Activated B cell treated with CpG ODN at 0.5 μM for 24 hours (primary cell): ENCODE results near the gene C3AR1. TPM values are rescaled to one million over a fixed set of nuclear protein-coding genes. Genes with fewer than 3 reads are reported as not detected.
"Not testable (repeated sequence)": the region's sequence is repeated elsewhere in the genome, so short reads cannot be mapped to it uniquely, and the experiment has no call there.

ENCODE experiments used
- ATAC-seq: fragments of 200-7000 bp; cut with Tn5 transposase; one replicate; pipeline ENCODE4 v1.10.0; 2021; ENCODE audit warnings: low read depth, mild to moderate bottlenecking, moderate library complexity
- CTCF ChIA-PET: fragments of 350-600 bp; sonication (Branson Sonifier 250); formaldehyde crosslinking; loops from one replicate; lab custom pipeline; 2021; ENCODE audit warnings: antibody characterized with exemption; lab: Charles Lee
- POLR2A ChIA-PET: fragments of 350-600 bp; sonication (Branson Sonifier 250); formaldehyde crosslinking; loops from one replicate; lab custom pipeline; 2021; ENCODE audit warnings: antibody characterized with exemption; lab: Charles Lee
- DNase-seq: peaks from one replicate; pipeline ENCODE4 v3.0.0; 2022
- H3K27ac Mint-ChIP-seq: one replicate; pipeline ENCODE4 v1.8.0; 2020; ENCODE audit warnings: mixed read lengths
- H3K27me3 Mint-ChIP-seq: one replicate; pipeline ENCODE4 v1.8.0; 2021; ENCODE audit warnings: mixed read lengths
- H3K36me3 Mint-ChIP-seq: one replicate; pipeline ENCODE4 v1.8.0; 2021; ENCODE audit warnings: low read depth, mixed read lengths
- H3K4me1 Mint-ChIP-seq: one replicate; pipeline ENCODE4 v1.8.0; 2021; ENCODE audit warnings: mixed read lengths
- H3K4me3 Mint-ChIP-seq: one replicate; pipeline ENCODE4 v1.8.0; 2020; ENCODE audit warnings: mild to moderate bottlenecking, mixed read lengths
- H3K9me3 Mint-ChIP-seq: one replicate; pipeline ENCODE4 v1.8.0; 2020; ENCODE audit warnings: mixed read lengths
- intact Hi-C: fragments of 100-400 bp; cut with micrococcal nuclease; formaldehyde crosslinking; loops from one replicate; pipeline ENCODE4 v1.15.1; 2024
- total RNA-seq: library from RNA; stranded (reverse); gene quantifications from 2 replicates; pipeline ENCODE4 v1.2.3, GENCODE V29; 2022
- TF ChIP-seq, protein P1 (sequence below): fragments of 200-600 bp; IDR thresholded peaks from one replicate; pipeline ENCODE4 v1.8.0; 2022; ENCODE audit warnings: antibody characterized with exemption, mild to moderate bottlenecking

Gene C3AR1
- total RNA-seq, 1 donor from 2014 or later = 0.11 TPM

DNA sequence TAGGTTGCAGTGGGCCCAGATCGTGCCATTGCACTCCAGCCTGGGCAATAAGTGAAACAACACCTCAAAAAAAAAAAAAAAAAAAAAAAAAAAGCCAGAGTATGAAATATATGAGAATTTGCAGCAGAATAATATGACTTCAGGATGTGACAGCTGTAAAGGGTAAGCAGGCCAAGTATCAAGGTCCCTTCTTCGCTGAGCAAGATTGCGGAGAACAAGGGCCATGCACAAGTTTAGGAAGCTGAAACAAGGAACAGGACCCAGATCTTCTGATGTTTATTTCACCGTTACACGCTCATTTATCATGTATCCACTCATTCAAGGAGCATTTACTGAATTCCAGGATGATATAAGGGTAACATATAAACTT, 34.3 kb downstream of the C3AR1 start:
- H3K36me3 Mint-ChIP-seq = peaks cover 3% of the 10 kb centered on the region
- peak overlapping the region; percentile 74 for H3K27ac Mint-ChIP-seq
- H3K9me3 Mint-ChIP-seq = no peaks in the 10 kb centered on the region
- H3K4me3 Mint-ChIP-seq = peak overlapping the region; percentile 86
- TF ChIP-seq, protein P1, sequence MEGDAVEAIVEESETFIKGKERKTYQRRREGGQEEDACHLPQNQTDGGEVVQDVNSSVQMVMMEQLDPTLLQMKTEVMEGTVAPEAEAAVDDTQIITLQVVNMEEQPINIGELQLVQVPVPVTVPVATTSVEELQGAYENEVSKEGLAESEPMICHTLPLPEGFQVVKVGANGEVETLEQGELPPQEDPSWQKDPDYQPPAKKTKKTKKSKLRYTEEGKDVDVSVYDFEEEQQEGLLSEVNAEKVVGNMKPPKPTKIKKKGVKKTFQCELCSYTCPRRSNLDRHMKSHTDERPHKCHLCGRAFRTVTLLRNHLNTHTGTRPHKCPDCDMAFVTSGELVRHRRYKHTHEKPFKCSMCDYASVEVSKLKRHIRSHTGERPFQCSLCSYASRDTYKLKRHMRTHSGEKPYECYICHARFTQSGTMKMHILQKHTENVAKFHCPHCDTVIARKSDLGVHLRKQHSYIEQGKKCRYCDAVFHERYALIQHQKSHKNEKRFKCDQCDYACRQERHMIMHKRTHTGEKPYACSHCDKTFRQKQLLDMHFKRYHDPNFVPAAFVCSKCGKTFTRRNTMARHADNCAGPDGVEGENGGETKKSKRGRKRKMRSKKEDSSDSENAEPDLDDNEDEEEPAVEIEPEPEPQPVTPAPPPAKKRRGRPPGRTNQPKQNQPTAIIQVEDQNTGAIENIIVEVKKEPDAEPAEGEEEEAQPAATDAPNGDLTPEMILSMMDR = no peak
- H3K27me3 Mint-ChIP-seq = no peaks in the 10 kb centered on the region
- intact Hi-C loops = loop anchor here (1.0 to 10.0 kb wide), 3 partner anchors 15 to 363 kb away; partner anchors contain the start of gene NECAP1
- ATAC-seq = no peak
- peaks cover 47% of the 10 kb centered on the region for H3K4me1 Mint-ChIP-seq
- DNase-seq = no peak
- CTCF ChIA-PET = interaction anchor here (1.4 kb wide), 1 partner anchor 15 kb away, joined by 5 read pairs; no protein-coding TSS in a partner anchor
- POLR2A ChIA-PET = interaction anchor here (1.0 to 2.7 kb wide), 4 partner anchors 61 to 99 kb away, joined by 4 to 8 read pairs (median 6); no protein-coding TSS in a partner anchor

DNA sequence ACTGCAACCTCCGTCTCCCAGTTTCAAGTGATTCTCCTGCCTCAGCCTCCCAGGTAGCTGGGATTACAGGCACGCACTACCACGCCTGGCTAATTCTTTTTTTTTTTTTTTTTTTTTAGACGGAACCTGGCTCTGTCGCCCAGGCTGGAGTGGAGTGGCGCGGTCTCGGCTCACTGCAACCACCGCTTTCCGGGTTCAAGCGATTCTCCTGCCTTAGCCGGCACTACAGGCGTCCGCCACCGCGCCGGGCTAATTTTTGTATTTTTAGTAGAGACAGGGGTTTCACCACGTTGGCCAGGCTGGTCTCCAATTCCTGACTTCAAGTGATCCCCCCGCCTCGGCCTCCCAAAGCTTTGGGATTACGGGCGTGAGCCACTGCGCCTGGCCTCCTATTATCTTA, 35.1 kb downstream of the C3AR1 start:
- ATAC-seq, CTCF ChIA-PET, H3K4me3 Mint-ChIP-seq, H3K27me3 Mint-ChIP-seq, H3K27ac Mint-ChIP-seq, DNase-seq, H3K9me3 Mint-ChIP-seq: not testable (repeated sequence)
- peaks cover 46% of the 10 kb centered on the region for H3K4me1 Mint-ChIP-seq
- POLR2A ChIA-PET = interaction anchor here (0.7 kb wide), 1 partner anchor 1279 kb away, joined by 10 read pairs; no protein-coding TSS in a partner anchor
- peaks cover 11% of the 10 kb centered on the region for H3K36me3 Mint-ChIP-seq
- intact Hi-C loops = loop anchor here (10.0 kb wide), 1 partner anchor 364 kb away; no protein-coding TSS in a partner anchor

DNA sequence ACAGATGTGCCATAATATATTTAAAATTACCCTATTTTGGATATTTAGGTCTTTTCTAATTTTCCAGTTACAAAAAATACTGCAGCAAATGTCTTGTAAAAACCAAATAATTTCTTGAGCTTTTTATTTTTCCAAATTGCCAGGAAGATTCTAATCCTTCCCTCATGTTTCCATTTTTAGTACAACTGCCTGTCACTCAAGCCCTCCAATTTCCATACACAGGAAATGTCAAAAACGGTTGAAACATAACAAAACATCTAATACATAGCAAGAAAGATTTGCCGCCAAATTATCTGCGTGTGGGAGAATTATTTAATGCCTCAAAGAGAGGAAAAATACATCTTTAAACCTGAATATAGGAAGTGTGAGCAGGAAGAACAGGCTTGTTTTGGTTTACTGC, 36.0 kb downstream of the C3AR1 start:
- intact Hi-C loops = loop anchor here (10.0 kb wide), 1 partner anchor 365 kb away; no protein-coding TSS in a partner anchor
- Mint-ChIP-seq H3K9me3 (no peaks in the 10 kb centered on the region), H3K36me3 (peaks cover 11% of the 10 kb centered on the region), H3K27me3 (no peaks in the 10 kb centered on the region), H3K4me1 (peaks cover 39% of the 10 kb centered on the region), H3K27ac (no peak overlapping the region), H3K4me3 (no peak overlapping the region)
- DNase-seq = no peak
- ChIA-PET POLR2A (interaction anchor here (0.7 kb wide), 1 partner anchor 1278 kb away, joined by 10 read pairs; no protein-coding TSS in a partner anchor), CTCF (no interaction called here)
- ATAC-seq = no peak
- TF ChIP-seq, protein P1 = no peak

DNA sequence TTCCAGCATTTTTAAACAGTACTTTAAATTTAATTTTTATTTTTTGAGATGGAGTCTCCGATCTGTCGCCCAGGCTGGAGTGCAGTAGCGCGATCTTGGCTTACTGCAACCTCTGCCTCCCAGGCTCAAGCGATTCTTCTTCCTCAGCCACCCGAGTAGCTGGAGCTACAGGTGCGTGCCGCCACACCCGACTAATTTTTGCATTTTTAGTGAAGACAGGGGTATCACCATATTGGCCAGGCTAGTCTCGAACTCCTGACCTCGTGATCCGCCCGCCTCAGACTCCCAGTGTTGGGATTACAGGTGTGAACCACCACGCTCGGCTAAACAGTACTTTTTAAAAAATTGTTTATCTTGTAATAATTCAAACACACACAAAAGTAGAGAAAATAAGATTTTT, 37.9 kb downstream of the C3AR1 start:
- ChIA-PET CTCF (interaction anchor here (1.4 kb wide), 1 partner anchor 50 kb away, joined by 4 read pairs; no protein-coding TSS in a partner anchor), POLR2A (interaction anchor here (1.7 to 2.3 kb wide), 4 partner anchors 9 to 95 kb away, joined by 9 to 21 read pairs (median 16); no protein-coding TSS in a partner anchor)
- no peaks in the 10 kb centered on the region for H3K27me3 Mint-ChIP-seq
- peaks cover 20% of the 10 kb centered on the region for H3K4me1 Mint-ChIP-seq
- peaks cover 11% of the 10 kb centered on the region for H3K36me3 Mint-ChIP-seq
- ATAC-seq (no peak), DNase-seq (no peak)
- H3K9me3 Mint-ChIP-seq = no peaks in the 10 kb centered on the region
- H3K27ac Mint-ChIP-seq = no peak overlapping the region
- TF ChIP-seq, protein P1 = no peak
- intact Hi-C loops = no loop called here
- H3K4me3 Mint-ChIP-seq = no peak overlapping the region

DNA sequence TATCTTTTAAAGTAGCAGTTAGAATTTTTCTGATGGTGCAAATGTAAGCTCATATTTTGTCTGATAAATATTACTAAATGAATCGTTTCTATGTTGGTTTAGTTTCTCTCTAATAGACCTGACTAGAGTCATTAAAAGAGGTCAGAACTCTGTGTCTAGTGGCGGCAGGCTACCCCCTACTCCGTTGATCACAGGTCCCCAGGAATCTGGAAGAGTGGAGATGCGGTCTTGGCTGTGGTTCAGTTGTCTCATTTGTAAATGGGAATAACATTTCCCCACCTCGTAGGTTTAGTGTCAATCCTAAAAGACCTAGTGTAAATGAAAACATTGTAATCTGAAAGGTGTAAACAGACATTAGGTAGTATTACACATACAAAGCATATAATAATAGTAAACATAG, 38.3 kb downstream of the C3AR1 start:
- H3K27ac Mint-ChIP-seq = peak overlapping the region; percentile 74
- H3K27me3 Mint-ChIP-seq = no peaks in the 10 kb centered on the region
- TF ChIP-seq, protein P1 = no peak
- CTCF ChIA-PET = interaction anchor here (0.7 to 1.4 kb wide), 3 partner anchors 51 to 94 kb away, joined by 3 to 4 read pairs (median 4); no protein-coding TSS in a partner anchor
- peaks cover 17% of the 10 kb centered on the region for H3K4me1 Mint-ChIP-seq
- intact Hi-C loops = loop anchor here (1.0 to 2.0 kb wide), 4 partner anchors 9 to 839 kb away; partner anchors contain the start of gene PEX5
- peaks cover 11% of the 10 kb centered on the region for H3K36me3 Mint-ChIP-seq
- POLR2A ChIA-PET = interaction anchor here (0.9 to 2.3 kb wide), 9 partner anchors 9 to 95 kb away, joined by 3 to 21 read pairs (median 6); no protein-coding TSS in a partner anchor
- H3K9me3 Mint-ChIP-seq = no peaks in the 10 kb centered on the region
- no peak for DNase-seq
- no peak for ATAC-seq
- H3K4me3 Mint-ChIP-seq = peak overlapping the region; percentile 98
